MM.1S (cell line): ENCODE data around the gene FHIT.

ENCODE experiments used
- EZH2 ChIP-seq: fragments of 300-600 bp; sonication (generic); optimal IDR thresholded peaks from 2 replicates; pipeline ENCODE3; 2017; ENCODE audit warnings: low read depth, mild to moderate bottlenecking, antibody characterized with exemption, low read length, mixed read lengths
- EZH2phosphoT487 ChIP-seq: fragments of 300-600 bp; sonication (generic); IDR thresholded peaks from 2 replicates; pipeline ENCODE4 v1.6.1; 2018; ENCODE audit warnings: antibody characterized with exemption, low read length
- TF ChIP-seq, protein P1 (sequence below): fragments of 300-600 bp; sonication (generic); IDR thresholded peaks from 2 replicates; pipeline ENCODE4 v1.5.1; 2016; ENCODE audit warnings: antibody characterized with exemption, low read length, mixed read lengths

DNA sequence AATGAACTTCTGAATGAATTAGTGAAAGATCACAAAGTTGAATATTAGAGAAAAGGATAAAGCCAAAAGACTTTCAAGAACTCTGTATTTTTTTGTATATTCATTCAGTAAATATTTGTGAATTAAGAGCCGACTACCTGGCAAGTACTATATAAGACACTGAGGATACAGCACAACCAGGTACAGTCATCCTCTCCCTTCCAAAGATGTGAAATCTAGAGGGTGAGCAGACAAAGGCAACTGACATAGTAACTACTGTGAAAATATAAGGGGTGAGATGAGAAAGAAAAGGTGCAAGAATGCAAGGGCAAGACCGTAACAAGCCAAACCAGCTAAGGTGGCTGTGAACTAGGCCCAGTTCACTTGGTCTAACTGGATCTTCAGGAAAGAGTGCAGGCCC lies 1226.9 kb downstream of the FHIT start:
- TF ChIP-seq, protein P1, sequence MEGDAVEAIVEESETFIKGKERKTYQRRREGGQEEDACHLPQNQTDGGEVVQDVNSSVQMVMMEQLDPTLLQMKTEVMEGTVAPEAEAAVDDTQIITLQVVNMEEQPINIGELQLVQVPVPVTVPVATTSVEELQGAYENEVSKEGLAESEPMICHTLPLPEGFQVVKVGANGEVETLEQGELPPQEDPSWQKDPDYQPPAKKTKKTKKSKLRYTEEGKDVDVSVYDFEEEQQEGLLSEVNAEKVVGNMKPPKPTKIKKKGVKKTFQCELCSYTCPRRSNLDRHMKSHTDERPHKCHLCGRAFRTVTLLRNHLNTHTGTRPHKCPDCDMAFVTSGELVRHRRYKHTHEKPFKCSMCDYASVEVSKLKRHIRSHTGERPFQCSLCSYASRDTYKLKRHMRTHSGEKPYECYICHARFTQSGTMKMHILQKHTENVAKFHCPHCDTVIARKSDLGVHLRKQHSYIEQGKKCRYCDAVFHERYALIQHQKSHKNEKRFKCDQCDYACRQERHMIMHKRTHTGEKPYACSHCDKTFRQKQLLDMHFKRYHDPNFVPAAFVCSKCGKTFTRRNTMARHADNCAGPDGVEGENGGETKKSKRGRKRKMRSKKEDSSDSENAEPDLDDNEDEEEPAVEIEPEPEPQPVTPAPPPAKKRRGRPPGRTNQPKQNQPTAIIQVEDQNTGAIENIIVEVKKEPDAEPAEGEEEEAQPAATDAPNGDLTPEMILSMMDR, result no peak
- TF ChIP-seq EZH2 (no peak), EZH2phosphoT487 (no peak)
